NB4 (cell line): ENCODE measurements around the gene ADNP.

ENCODE experiments used
- DNase-seq: peaks from one replicate; pipeline ENCODE4 v3.0.0; 2010; ENCODE audit warnings: low read depth
- H3K4me3 ChIP-seq: one replicate; pipeline ENCODE4 v1.5.1; 2011; ENCODE audit warnings: mild to moderate bottlenecking, low read depth, low read length, moderate library complexity
- MYC ChIP-seq: IDR thresholded peaks from 2 replicates; pipeline ENCODE4 v1.6.1; 2011; ENCODE audit warnings: low read depth, low read length
- POLR2A ChIP-seq: IDR thresholded peaks from 2 replicates; pipeline ENCODE4 v1.6.1; 2011; ENCODE audit warnings: mild to moderate bottlenecking; ENCODE audit not compliant: insufficient read length; ENCODE audit errors: extremely low read depth
- TF ChIP-seq, protein P1 (sequence below): IDR thresholded peaks from one replicate; pipeline ENCODE4 v1.5.1; 2012; ENCODE audit warnings: low read depth, low read length
- TF ChIP-seq, protein P2 (sequence below): IDR thresholded peaks from 2 replicates; pipeline ENCODE4 v1.6.1; 2011; ENCODE audit warnings: low read depth, low read length

The ADNP gene

DNA sequence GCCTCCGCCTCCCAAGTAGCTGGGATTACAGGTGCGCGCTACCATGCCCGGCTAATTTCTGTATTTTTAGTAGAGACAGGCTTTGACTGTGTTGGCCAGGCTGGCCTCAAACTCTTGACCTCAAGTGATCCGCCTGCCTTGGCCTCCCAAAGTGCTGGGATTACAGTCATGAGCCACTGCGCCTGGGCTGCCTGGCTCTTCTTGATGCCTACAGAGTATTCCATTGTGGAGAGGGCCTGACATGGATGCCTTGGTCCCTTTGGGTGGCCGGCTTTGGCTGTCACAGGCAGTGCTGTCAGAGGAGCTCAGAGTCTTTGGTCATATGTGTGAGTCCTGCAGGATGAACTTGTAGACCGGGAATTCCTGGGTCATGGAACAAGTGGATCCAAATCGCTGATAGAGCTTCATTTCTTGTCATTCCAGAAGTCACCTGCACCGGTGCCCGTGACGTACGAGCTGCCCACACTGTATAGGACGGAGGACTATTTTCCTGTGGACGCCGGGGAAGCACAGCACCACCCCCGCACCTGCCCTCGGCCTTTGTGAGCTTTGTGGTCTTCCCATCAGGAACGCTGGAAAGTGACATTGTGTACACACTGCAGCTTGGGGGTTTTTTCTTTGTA, 55.1 kb downstream of the ADNP start:
- DNase-seq = no peak
- no peak overlapping the region for H3K4me3 ChIP-seq
- TF ChIP-seq, protein P1, sequence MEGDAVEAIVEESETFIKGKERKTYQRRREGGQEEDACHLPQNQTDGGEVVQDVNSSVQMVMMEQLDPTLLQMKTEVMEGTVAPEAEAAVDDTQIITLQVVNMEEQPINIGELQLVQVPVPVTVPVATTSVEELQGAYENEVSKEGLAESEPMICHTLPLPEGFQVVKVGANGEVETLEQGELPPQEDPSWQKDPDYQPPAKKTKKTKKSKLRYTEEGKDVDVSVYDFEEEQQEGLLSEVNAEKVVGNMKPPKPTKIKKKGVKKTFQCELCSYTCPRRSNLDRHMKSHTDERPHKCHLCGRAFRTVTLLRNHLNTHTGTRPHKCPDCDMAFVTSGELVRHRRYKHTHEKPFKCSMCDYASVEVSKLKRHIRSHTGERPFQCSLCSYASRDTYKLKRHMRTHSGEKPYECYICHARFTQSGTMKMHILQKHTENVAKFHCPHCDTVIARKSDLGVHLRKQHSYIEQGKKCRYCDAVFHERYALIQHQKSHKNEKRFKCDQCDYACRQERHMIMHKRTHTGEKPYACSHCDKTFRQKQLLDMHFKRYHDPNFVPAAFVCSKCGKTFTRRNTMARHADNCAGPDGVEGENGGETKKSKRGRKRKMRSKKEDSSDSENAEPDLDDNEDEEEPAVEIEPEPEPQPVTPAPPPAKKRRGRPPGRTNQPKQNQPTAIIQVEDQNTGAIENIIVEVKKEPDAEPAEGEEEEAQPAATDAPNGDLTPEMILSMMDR = no peak
- no peak for TF ChIP-seq POLR2A
- TF ChIP-seq, protein P2, sequence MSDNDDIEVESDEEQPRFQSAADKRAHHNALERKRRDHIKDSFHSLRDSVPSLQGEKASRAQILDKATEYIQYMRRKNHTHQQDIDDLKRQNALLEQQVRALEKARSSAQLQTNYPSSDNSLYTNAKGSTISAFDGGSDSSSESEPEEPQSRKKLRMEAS = no peak

DNA sequence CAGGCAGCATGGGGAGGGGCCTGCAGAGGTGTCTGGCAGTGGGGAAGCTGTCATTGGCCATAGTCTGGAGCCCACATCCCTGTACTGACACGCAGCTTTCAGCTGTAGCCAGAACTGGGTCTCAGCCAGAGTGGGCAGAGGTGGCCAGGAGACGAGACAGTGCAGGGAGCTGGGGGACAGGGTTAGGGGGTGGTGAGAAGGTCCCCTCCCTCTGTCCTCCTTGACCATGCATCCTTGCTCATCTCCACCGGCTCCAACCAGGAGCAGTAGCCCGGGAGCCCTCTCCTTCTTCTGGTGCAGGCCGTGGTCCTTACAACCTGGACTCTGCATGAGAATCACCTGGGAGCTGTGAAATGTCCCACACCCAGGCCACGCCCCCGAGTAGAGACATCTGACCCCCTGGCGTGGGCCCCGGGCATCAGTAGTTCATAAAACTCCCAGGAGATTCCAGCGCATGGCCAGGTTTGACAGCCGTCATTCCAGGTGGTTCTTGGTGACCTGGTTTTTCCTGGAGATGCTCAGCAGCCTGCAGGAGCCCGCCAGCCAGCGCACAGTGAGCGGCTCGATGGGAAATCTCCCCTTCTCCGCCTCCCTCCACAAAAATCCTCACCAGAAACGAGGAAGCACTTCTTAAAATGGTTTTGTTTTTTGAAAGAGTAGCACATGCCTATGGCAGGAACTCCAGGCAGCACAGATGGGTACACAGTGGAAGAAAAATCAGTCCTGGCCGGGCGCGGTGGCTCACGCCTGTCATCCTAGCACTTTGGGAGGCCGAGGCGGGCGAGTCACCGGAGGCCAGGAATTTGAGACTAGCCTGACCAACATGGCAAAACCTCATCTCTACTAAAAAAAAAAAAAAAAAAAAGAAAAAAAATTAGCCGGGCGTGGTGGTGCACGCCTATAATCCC, 56.2 kb downstream of the ADNP start:
- TF ChIP-seq POLR2A = no peak
- TF ChIP-seq, protein P1 = no peak
- no peak for DNase-seq
- no peak overlapping the region for H3K4me3 ChIP-seq

DNA sequence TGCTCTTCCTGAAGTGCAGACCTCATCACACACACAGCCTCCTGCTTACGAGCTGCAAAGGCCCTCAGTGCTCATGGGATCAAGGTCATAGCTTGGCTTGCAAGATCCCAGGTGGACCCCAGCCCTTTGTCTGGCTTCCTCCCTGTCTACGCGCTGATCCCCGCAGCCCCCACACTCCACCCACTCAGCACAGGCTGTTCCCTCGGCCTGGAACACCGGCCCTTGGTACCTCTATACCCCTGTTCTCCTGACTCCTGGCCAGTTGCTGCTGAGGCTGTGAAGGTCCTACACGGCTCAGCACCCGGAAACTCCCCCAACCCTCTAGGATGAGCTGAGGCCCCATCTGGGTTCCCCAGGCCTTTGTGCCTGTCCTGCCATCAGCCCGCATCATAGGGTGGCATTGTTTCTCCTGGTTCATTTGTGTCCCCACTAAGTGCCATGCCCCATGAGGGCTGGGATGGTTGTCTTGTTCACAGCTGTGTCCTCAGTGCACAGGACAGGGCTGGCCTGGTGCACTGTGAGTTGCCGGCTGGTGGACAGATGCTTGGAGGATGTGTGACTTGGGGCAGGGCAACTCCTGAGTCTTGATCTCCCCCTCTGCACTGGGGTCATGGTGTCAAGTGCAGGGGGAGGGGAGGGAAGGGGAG, 57.0 kb downstream of the ADNP start:
- DNase-seq = no peak
- TF ChIP-seq, protein P2 = no peak
- TF ChIP-seq POLR2A (no peak), MYC (no peak)
- TF ChIP-seq, protein P1 = no peak
- H3K4me3 ChIP-seq = no peak overlapping the region

DNA sequence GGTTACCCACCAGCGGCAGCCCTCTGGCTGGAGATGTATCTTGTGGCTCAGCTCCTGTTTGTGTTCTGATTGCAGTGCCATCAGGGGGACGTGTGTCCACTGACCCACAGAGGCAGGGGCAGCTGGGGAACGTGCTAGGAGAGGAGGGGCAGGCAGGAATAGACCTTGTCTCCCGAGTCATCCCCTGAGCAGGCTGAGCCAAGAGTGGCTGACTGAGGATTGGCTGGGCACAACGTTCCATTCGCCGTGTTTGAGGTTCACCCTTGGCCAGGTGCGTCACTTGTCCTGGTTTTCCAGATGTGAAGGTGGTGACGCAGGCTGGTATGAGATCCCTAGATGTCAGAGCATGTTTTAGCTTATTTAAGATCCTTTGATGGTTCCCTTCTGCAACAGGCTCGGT, 57.7 kb downstream of the ADNP start:
- no peak overlapping the region for H3K4me3 ChIP-seq
- no peak for DNase-seq
- TF ChIP-seq, protein P2 = no peak
- TF ChIP-seq MYC (no peak), POLR2A (no peak)
- TF ChIP-seq, protein P1 = no peak

DNA sequence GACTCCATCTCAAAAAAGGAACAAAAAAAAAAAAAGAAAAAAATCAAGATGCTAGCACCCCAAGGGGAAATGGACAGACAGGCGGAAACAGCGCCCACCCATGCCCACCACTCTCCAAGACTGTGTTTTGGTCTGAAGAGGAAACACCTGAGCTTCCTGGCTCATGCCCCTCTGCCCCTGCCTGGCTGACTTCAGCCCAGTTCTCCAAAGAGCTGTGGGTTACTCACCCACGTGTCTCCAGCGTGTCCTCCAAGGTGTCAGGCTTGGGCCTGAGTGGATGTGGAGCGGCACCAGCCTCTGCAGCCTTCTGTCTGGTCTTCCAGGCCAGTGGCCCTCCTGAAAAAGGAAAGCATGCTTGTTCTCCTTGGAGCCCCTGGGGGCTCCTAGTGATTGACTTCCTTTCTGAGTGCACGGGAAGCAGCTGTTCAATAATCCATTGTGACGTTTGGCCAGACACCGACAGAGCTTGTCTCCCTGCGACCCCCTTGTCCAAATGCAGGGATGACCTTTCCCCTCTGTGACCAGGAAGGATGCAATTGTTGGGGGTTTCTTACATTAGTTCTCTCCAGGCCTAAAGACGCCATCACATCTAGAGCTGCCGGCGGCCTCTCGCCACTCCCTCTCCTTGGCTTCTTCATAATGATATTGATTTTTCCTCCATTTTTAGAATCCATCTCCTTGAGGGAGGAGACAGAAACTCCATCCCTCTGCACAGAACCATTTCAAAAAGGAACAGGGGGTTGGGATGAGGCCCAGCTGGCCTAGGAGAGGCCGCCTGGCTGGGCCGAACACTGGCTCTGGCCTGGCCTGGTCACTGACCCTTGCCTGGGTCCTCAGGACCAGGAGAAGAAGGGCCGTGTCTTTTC, 58.4 kb downstream of the ADNP start:
- no peak for TF ChIP-seq MYC
- TF ChIP-seq, protein P1 = no peak
- TF ChIP-seq POLR2A = no peak
- TF ChIP-seq, protein P2 = no peak
- no peak for DNase-seq
- no peak overlapping the region for H3K4me3 ChIP-seq
